ENCODE measurements around the gene GABPA. TPM values are rescaled to one million over a fixed set of nuclear protein-coding genes. Genes with fewer than 3 reads are reported as not detected.

The GABPA gene
- total RNA-seq, 4 donors from 2014 or later: 17.6 to 23.7 (median 19.6) TPM

DNA sequence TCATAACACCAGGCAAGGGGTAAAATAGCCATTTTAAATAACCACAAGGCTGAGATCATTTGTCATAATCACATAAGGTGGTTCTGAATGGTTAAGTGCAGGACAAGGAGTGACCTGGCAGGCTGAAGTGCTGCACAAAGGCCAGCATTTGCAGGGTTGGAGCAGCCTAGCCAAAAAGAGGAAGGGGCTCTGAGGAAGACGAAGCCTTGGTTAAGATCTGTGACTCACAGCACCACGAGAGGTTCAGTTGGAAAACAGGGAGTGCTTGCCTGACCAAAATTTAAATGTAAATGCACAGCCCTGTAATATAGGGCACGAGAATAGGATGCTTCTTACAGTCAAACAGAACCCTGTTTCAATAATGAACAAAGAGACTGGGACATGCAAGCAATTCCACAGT lies 12.1 kb upstream of the GABPA start:
- Histone ChIP-seq H3K4me1 (peaks cover 8 to 41% (median 24%) of the 10 kb centered on the region in 4 donors), H3K4me3 (no peak overlapping the region), H3K36me3 (peaks cover 24 to 76% (median 54%) of the 10 kb centered on the region in 4 donors), H3K27ac (replicated peaks in 1 of 4) (peak overlapping the region in 2 of 4 donors; percentile 13 to 43), H3K9me3 (no peaks in the 10 kb centered on the region), H3K27me3 (no peaks in the 10 kb centered on the region)
- 63% methylated on average over 3 of the region's 3 CpGs for WGBS
- TF ChIP-seq EP300 (IDR thresholded peaks at IDR 0.05): no peak
- no peak for DNase-seq (ENCODE audit: extremely low spot score)
- intact Hi-C loops (cut with DNase I): no loop called here

DNA sequence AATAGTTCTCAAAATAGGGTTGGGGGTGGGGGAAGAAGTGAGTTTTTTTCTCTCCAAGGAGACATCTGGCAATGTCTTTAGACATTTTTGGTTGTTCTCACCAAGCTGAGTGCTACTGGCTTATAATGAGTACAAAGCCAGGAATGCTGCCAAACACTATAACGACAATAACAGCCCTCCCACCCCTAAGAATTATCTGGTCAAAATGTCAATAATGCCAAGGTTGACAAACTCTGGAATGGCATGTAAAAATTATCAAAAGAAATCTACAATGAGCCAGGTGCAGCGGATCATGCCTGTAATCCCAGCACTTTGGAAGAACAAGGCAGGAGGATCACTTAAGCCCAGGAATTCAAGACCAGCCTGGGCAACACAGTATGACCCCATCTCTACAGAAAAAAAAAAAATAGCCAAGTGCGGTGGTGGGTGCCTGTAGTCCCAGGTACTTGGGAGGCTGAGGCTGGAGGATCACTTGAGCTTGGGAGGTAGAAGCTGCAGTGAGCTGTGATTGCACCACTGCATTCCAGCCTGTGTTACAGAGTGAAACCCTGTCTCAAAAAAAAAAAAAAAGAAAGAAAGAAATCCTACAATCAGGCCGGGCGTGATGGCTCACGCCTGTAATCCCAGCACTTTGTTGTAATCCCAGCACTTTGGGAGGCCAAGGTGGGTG lies 2.5 kb upstream of the GABPA start:
- Histone ChIP-seq H3K4me3 (no peak overlapping the region), H3K27ac (replicated peaks in 1 of 4) (peak overlapping the region; percentile 4 to 99 (median 68)), H3K27me3 (no peaks in the 10 kb centered on the region), H3K9me3 (no peaks in the 10 kb centered on the region), H3K36me3 (peaks cover 15 to 31% (median 23%) of the 10 kb centered on the region in 4 donors), H3K4me1 (peaks cover 51 to 72% (median 57%) of the 10 kb centered on the region in 4 donors)
- TF ChIP-seq POLR2A (IDR thresholded peaks at IDR 0.05; ENCODE audit: low read depth): no peak
- no peak for TF ChIP-seq POLR2AphosphoS5 (IDR thresholded peaks at IDR 0.05)
- no peak for TF ChIP-seq EP300 (IDR thresholded peaks at IDR 0.05)
- TF ChIP-seq, protein P1, sequence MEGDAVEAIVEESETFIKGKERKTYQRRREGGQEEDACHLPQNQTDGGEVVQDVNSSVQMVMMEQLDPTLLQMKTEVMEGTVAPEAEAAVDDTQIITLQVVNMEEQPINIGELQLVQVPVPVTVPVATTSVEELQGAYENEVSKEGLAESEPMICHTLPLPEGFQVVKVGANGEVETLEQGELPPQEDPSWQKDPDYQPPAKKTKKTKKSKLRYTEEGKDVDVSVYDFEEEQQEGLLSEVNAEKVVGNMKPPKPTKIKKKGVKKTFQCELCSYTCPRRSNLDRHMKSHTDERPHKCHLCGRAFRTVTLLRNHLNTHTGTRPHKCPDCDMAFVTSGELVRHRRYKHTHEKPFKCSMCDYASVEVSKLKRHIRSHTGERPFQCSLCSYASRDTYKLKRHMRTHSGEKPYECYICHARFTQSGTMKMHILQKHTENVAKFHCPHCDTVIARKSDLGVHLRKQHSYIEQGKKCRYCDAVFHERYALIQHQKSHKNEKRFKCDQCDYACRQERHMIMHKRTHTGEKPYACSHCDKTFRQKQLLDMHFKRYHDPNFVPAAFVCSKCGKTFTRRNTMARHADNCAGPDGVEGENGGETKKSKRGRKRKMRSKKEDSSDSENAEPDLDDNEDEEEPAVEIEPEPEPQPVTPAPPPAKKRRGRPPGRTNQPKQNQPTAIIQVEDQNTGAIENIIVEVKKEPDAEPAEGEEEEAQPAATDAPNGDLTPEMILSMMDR (IDR thresholded peaks at IDR 0.05): no peak
- intact Hi-C loops (cut with DNase I): no loop called here
- no peak for DNase-seq (ENCODE audit: extremely low spot score)
- WGBS: 79% methylated on average over 6 of the region's 6 CpGs

DNA sequence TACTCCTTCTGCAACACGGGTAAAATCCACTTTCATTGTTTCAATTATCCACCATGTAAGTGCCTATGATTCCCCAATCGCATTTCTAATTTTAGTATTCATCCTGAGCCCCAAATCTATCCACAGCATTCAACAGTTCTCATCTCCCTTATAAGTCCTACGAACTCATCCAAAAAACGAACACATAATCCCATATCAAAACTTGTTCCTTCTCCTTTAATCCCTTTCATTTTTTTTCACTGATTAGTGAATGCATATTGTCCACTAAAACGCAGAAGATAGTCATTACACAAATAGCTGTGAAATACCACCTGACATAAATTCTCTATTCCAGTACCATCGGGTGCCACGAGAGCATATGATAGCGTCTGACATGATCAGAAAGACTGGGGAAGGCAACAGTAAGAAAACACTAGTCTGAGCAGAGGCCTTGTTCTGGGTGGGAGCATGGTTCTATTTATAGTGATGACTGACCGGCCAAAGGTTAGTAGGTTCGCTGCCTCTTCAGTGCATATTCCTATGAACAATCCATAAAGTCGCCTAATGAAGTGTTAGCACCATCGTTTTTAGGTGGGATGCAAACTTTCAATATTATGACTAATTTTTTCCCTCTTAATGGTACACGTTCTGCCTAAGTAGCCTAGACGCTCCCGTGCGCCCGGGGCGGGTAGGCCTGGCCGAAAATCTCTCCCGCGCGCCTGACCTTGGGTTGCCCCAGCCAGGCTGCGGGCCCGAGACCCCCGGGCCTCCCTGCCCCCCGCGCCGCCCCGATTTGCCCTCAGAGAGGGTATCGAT lies 716 bp upstream of the GABPA start:
- intact Hi-C loops (cut with DNase I): no loop called here

DNA sequence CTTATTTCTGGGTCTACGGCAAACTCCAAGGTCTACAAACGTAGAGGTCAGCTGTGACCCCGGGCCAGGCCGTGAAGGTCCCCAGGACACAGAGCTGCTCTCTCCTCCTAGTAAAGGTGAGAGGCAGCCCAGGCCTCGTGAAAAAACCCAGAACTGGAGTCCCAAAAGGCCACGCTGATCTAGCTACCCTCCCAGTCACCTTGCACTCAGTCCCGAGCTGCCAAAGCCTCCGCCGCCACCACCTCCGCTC lies 193 bp upstream of the GABPA start:
- no peaks in the 10 kb centered on the region for H3K9me3 ChIP-seq
- peak overlapping the region; percentile 77 to 97 (median 81) for H3K4me3 ChIP-seq
- 0% methylated on average over 6 of the region's 10 CpGs for WGBS
- H3K4me1 ChIP-seq: peaks cover 55 to 62% (median 59%) of the 10 kb centered on the region in 4 donors
- DNase-seq (ENCODE audit: extremely low spot score): no peak
- H3K27ac ChIP-seq (replicated peaks in 1 of 4): peak overlapping the region; percentile 95 to 99 (median 97)
- no peaks in the 10 kb centered on the region for H3K27me3 ChIP-seq
- H3K36me3 ChIP-seq: peaks cover 0 to 7% (median 1%) of the 10 kb centered on the region in 4 donors
- intact Hi-C loops (cut with DNase I): no loop called here
- TF ChIP-seq POLR2A (IDR thresholded peaks at IDR 0.05; ENCODE audit: low read depth) (peak; percentile 86), POLR2AphosphoS5 (IDR thresholded peaks at IDR 0.05) (peak in 1 of 2 donors; percentile 94)
- TF ChIP-seq, protein P1 (IDR thresholded peaks at IDR 0.05): no peak

More for the DNA sequence above, 716 bp upstream of the GABPA start:
- no peaks in the 10 kb centered on the region for H3K27me3 ChIP-seq
- peak overlapping the region; percentile 77 to 97 (median 81) for H3K4me3 ChIP-seq
- no peak for TF ChIP-seq EP300 (IDR thresholded peaks at IDR 0.05)
- no peak for TF ChIP-seq POLR2AphosphoS5 (IDR thresholded peaks at IDR 0.05)
- no peak for TF ChIP-seq POLR2A (IDR thresholded peaks at IDR 0.05; ENCODE audit: low read depth)
- TF ChIP-seq, protein P1 (IDR thresholded peaks at IDR 0.05): no peak
- H3K27ac ChIP-seq (replicated peaks in 1 of 4): peak overlapping the region; percentile 95 to 99 (median 97)
- no peaks in the 10 kb centered on the region for H3K9me3 ChIP-seq
- no peak for DNase-seq (ENCODE audit: extremely low spot score)
- peaks cover 55 to 65% (median 61%) of the 10 kb centered on the region in 4 donors for H3K4me1 ChIP-seq
- peaks cover 2 to 12% (median 6%) of the 10 kb centered on the region in 4 donors for H3K36me3 ChIP-seq
- 7% methylated on average over 13 of the region's 30 CpGs for WGBS

Data from esophagus muscularis mucosa (tissue), 4 donors.